ENCODE data around the gene MAMDC2.
"Not testable (repeated sequence)": the region's sequence is repeated elsewhere in the genome, so short reads cannot be mapped to it uniquely, and the experiment has no call there.

MAMDC2 gene

GRCh38 chr9:70197216-70198044 lies 153.8 kb downstream of the MAMDC2 start:
- DNase-seq (ENCODE audit: low read depth): no peak

GRCh38 chr9:70204743-70205142 lies 161.1 kb downstream of the MAMDC2 start:
- not testable (repeated sequence) for DNase-seq (ENCODE audit: low read depth)

- DNase-seq (ENCODE audit: low read depth): no peak
Observed at GRCh38 chr9:70205366-70206020, 161.8 kb downstream of the MAMDC2 start.

- DNase-seq (ENCODE audit: low read depth): no peak
Observed at GRCh38 chr9:70217029-70217428, 173.4 kb downstream of the MAMDC2 start.

GRCh38 chr9:70218767-70219166 lies 175.1 kb downstream of the MAMDC2 start:
- DNase-seq (ENCODE audit: low read depth): no peak

GRCh38 chr9:70220216-70220615 lies 176.6 kb downstream of the MAMDC2 start:
- DNase-seq (ENCODE audit: low read depth): no peak

GRCh38 chr9:70222354-70222753 lies 178.7 kb downstream of the MAMDC2 start:
- DNase-seq (ENCODE audit: low read depth): no peak

- no peak for DNase-seq (ENCODE audit: low read depth)
Observed at GRCh38 chr9:70228118-70228517, 184.5 kb downstream of the MAMDC2 start.

- no peak for DNase-seq (ENCODE audit: low read depth)
Observed at GRCh38 chr9:70228611-70229010, 185.0 kb downstream of the MAMDC2 start.

- DNase-seq (ENCODE audit: low read depth): no peak
Observed at GRCh38 chr9:70229026-70229425, 185.4 kb downstream of the MAMDC2 start.

GRCh38 chr9:70229579-70229978 lies 185.9 kb downstream of the MAMDC2 start:
- no peak for DNase-seq (ENCODE audit: low read depth)

GRCh38 chr9:70232476-70232875 lies 188.8 kb downstream of the MAMDC2 start:
- no peak for DNase-seq (ENCODE audit: low read depth)

- not testable (repeated sequence) for DNase-seq (ENCODE audit: low read depth)
Observed at GRCh38 chr9:70234208-70234607, 190.6 kb downstream of the MAMDC2 start.

- not testable (repeated sequence) for DNase-seq (ENCODE audit: low read depth)
Observed at GRCh38 chr9:70245952-70246351, 202.3 kb downstream of the MAMDC2 start.

- no peak for DNase-seq (ENCODE audit: low read depth)
Observed at GRCh38 chr9:70250221-70250620, 206.6 kb downstream of the MAMDC2 start.

GRCh38 chr9:70255486-70255885 lies 211.8 kb downstream of the MAMDC2 start:
- no peak for DNase-seq (ENCODE audit: low read depth)

GRCh38 chr9:70256123-70256551 lies 212.5 kb downstream of the MAMDC2 start:
- DNase-seq (ENCODE audit: low read depth): no peak

- DNase-seq (ENCODE audit: low read depth): no peak
Observed at GRCh38 chr9:70257502-70257901, 213.9 kb downstream of the MAMDC2 start.

- no peak for DNase-seq (ENCODE audit: low read depth)
Observed at GRCh38 chr9:70257991-70258691, 214.5 kb downstream of the MAMDC2 start.

GRCh38 chr9:70258692-70259511 lies 215.3 kb downstream of the MAMDC2 start, which contains the start of gene SMC5:
TSS of gene SMC5 (plus strand) at chr9:70258978. CDS start at chr9:70259079, 101 bp downstream.
- peak; percentile 91 for DNase-seq (ENCODE audit: low read depth)

GRCh38 chr9:70259512-70259802 lies 215.8 kb downstream of the MAMDC2 start:
- no peak for DNase-seq (ENCODE audit: low read depth)

- no peak for DNase-seq (ENCODE audit: low read depth)
Observed at GRCh38 chr9:70260007-70260443, 216.4 kb downstream of the MAMDC2 start.
